ENCODE results near the gene PHF1. TPM values are rescaled to one million over a fixed set of nuclear protein-coding genes. Genes with fewer than 3 reads are reported as not detected.

Gene PHF1
- total and polyA plus RNA-seq, 2 donors (not counting 1 experiment from before 2014, with no cell fraction given), result 198 to 365 TPM

DNA sequence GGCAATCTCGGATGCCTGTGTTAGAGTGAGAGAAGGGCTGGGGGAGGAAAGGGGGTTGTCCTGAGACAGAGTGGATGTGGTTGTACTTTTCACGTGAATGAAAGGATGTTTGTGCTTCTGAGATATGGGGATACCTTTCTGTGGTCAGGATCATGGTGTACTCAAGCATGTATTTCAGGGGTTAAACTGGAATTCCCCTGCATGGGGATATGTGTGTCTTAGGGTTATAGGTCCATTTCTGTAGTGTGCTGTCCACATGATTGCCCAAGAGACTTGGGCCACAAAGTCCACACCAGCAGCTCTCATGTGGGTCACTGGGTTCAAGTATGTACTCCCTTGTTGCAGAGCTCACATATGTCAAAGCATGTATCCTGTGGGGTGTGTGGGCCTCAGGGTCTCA lies 19.5 kb downstream of the PHF1 start:
- Mint-ChIP-seq H3K4me3 (peak overlapping the region; percentile 96), H3K4me1 (peaks cover 83% of the 10 kb centered on the region), H3K27ac (peak overlapping the region; percentile 96), H3K27me3 (no peaks in the 10 kb centered on the region), H3K9me3 (ENCODE audit: insufficient read depth) (no peaks in the 10 kb centered on the region)
- ChIA-PET POLR2A (interaction anchor here (0.8 to 1.2 kb wide), 4 partner anchors 10 to 39 kb away, joined by 3 to 11 read pairs (median 4); partner anchors contain the start of genes CUTA and PHF1), CTCF (interaction anchor here (0.8 to 1.4 kb wide), 8 partner anchors 12 to 314 kb away, joined by 3 to 6 read pairs (median 3); partner anchors contain the start of genes CUTA and ZBTB9)
- Histone ChIP-seq H3K36me3 (replicated peaks in 1 of 2; ENCODE audit: control extremely low read depth in 1 of 2, control insufficient read depth in 1 of 2, extremely low read depth in 1 of 2, insufficient read depth in 2 of 2, low read length in 1 of 2) (peaks cover 1 to 4% of the 10 kb centered on the region in 2 experiments), H3K27ac (ENCODE audit: low read length in 2 of 2) (peak overlapping the region; percentile 56 to 75), H4K20me1 (ENCODE audit: control insufficient read depth, insufficient read depth, low read length, poor library complexity, severe bottlenecking) (no peaks in the 10 kb centered on the region), H3K4me1 (ENCODE audit: control insufficient read depth in 2 of 2, insufficient read depth in 2 of 2, low read length in 2 of 2) (peaks cover 70 to 78% of the 10 kb centered on the region in 2 donors), H3K27me3 (replicated peaks in 1 of 4; ENCODE audit: control extremely low read depth in 1 of 4, control insufficient read depth in 3 of 4, insufficient read depth in 4 of 4, low read length in 3 of 4) (no peaks in the 10 kb centered on the region), H3K79me2 (ENCODE audit: control insufficient read depth, insufficient read depth, low read length) (peaks cover 13% of the 10 kb centered on the region), H2AFZ (ENCODE audit: insufficient read depth, low read depth, low read length, poor library complexity, severe bottlenecking) (no peak overlapping the region), H3K9ac (ENCODE audit: low read length) (no peak overlapping the region), H3K9me3 (ENCODE audit: control extremely low read depth in 1 of 3, control insufficient read depth in 2 of 3, insufficient read depth in 1 of 3, low read length in 2 of 3) (no peaks in the 10 kb centered on the region), H3K4me3 (ENCODE audit: control extremely low read depth in 1 of 5, extremely low read depth in 1 of 5, insufficient read depth in 1 of 5, low read depth in 2 of 5, low read length in 4 of 5) (no peak overlapping the region), H3K4me2 (replicated peaks; ENCODE audit: low read depth, low read length, poor library complexity, severe bottlenecking) (peak overlapping the region; percentile 98)
- peak; percentile 44 for DNase-seq
- no peak for TF ChIP-seq EZH2 (IDR thresholded peaks at IDR 0.05; ENCODE audit: borderline replicate concordance, insufficient read depth, low read depth, low read length, poor library complexity, severe bottlenecking)
- TF ChIP-seq, protein P1, sequence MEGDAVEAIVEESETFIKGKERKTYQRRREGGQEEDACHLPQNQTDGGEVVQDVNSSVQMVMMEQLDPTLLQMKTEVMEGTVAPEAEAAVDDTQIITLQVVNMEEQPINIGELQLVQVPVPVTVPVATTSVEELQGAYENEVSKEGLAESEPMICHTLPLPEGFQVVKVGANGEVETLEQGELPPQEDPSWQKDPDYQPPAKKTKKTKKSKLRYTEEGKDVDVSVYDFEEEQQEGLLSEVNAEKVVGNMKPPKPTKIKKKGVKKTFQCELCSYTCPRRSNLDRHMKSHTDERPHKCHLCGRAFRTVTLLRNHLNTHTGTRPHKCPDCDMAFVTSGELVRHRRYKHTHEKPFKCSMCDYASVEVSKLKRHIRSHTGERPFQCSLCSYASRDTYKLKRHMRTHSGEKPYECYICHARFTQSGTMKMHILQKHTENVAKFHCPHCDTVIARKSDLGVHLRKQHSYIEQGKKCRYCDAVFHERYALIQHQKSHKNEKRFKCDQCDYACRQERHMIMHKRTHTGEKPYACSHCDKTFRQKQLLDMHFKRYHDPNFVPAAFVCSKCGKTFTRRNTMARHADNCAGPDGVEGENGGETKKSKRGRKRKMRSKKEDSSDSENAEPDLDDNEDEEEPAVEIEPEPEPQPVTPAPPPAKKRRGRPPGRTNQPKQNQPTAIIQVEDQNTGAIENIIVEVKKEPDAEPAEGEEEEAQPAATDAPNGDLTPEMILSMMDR (IDR thresholded peaks at IDR 0.05), result no peak
- no peak for ATAC-seq (ENCODE audit: low read depth)
- WGBS (ENCODE audit: insufficient coverage), result 36% methylated on average over 2 of the region's 2 CpGs
- intact Hi-C loops (cut with micrococcal nuclease), result no loop called here

Measured in B cell (primary cell).